OCI-LY1 (cell line): ENCODE measurements around the gene HCAR3.

Source experiments
- H2AFZ ChIP-seq: fragments of 200-600 bp; sonication (generic), shearing (Covaris generic); 2 replicates; pipeline ENCODE4 v1.6.0; 2014; ENCODE audit warnings: antibody characterized with exemption, mild to moderate bottlenecking, low read length
- H3F3A ChIP-seq: fragments of 200-600 bp; sonication (generic), shearing (Covaris generic); 2 replicates; pipeline ENCODE4 v1.6.0; 2014; ENCODE audit warnings: mild to moderate bottlenecking, antibody characterized with exemption, low read length, moderate library complexity; ENCODE audit not compliant: insufficient read depth
- H3K27ac ChIP-seq: fragments of 200-600 bp; sonication (generic); 2 replicates; pipeline ENCODE4 v1.5.1; 2014; ENCODE audit warnings: low read length, mixed run types, mild to moderate bottlenecking, low read depth; ENCODE audit not compliant: poor library complexity, severe bottlenecking
- H3K27me3 ChIP-seq: fragments of 200-600 bp; sonication (generic); 2 replicates; pipeline ENCODE4 v1.6.0; 2014; ENCODE audit warnings: antibody characterized with exemption, mild to moderate bottlenecking, low read length, moderate library complexity; ENCODE audit not compliant: insufficient read depth
- H3K36me3 ChIP-seq: fragments of 200-600 bp; sonication (generic); 2 replicates; pipeline ENCODE4 v1.6.1; 2014; ENCODE audit warnings: mild to moderate bottlenecking, antibody characterized with exemption, low read length, moderate library complexity, mixed read lengths; ENCODE audit not compliant: insufficient read depth
- H3K4me1 ChIP-seq: fragments of 200-600 bp; sonication (generic); 2 replicates; pipeline ENCODE4 v1.5.1; 2014; ENCODE audit warnings: mild to moderate bottlenecking, low read length, moderate library complexity; ENCODE audit not compliant: insufficient read depth, severe bottlenecking
- H3K4me2 ChIP-seq: fragments of 200-600 bp; sonication (generic), shearing (Covaris generic); 2 replicates; pipeline ENCODE4 v1.6.1; 2014; ENCODE audit warnings: low read length
- H3K4me3 ChIP-seq: fragments of 200-600 bp; sonication (generic); 2 replicates; pipeline ENCODE4 v1.5.1; 2014; ENCODE audit warnings: low read length, low read depth, mild to moderate bottlenecking, mixed read lengths; ENCODE audit not compliant: poor library complexity, severe bottlenecking
- H3K79me2 ChIP-seq: fragments of 200-600 bp; shearing (Covaris generic); 2 replicates; pipeline ENCODE4 v1.6.1; 2016; ENCODE audit warnings: mixed run types, low read length, mixed read lengths; ENCODE audit not compliant: insufficient read depth
- H3K9ac ChIP-seq: fragments of 200-600 bp; sonication (generic), shearing (Covaris generic); 2 replicates; pipeline ENCODE4 v1.6.1; 2014; ENCODE audit warnings: mild to moderate bottlenecking, low read length, mixed read lengths
- H3K9me2 ChIP-seq: fragments of 200-600 bp; sonication (generic), shearing (Covaris generic); 2 replicates; pipeline ENCODE4 v1.6.1; 2014; ENCODE audit warnings: low read depth, mild to moderate bottlenecking, low read length, mixed read lengths
- H3K9me3 ChIP-seq: fragments of 200-600 bp; shearing (Covaris generic); 2 replicates; pipeline ENCODE4 v1.6.1; 2014; ENCODE audit warnings: low read length, mixed read lengths
- H4K20me1 ChIP-seq: fragments of 200-600 bp; sonication (generic), shearing (Covaris generic); 2 replicates; pipeline ENCODE4 v1.6.0; 2016; ENCODE audit warnings: mild to moderate bottlenecking, low read length; ENCODE audit not compliant: insufficient read depth
- EZH2 ChIP-seq: fragments of 200-600 bp; sonication (generic), shearing (Covaris generic); IDR thresholded peaks from 2 replicates; pipeline ENCODE4 v1.8.0; 2017; ENCODE audit warnings: borderline replicate concordance, mixed run types, mild to moderate bottlenecking, antibody characterized with exemption, low read length, moderate library complexity, mixed read lengths
- TF ChIP-seq, protein P1 (sequence below): fragments of 200-600 bp; sonication (generic), shearing (Covaris generic); IDR thresholded peaks from 2 replicates; pipeline ENCODE4 v1.5.1; 2017; ENCODE audit warnings: mild to moderate bottlenecking, antibody characterized with exemption, low read length, moderate library complexity, mixed read lengths

Gene HCAR3

DNA sequence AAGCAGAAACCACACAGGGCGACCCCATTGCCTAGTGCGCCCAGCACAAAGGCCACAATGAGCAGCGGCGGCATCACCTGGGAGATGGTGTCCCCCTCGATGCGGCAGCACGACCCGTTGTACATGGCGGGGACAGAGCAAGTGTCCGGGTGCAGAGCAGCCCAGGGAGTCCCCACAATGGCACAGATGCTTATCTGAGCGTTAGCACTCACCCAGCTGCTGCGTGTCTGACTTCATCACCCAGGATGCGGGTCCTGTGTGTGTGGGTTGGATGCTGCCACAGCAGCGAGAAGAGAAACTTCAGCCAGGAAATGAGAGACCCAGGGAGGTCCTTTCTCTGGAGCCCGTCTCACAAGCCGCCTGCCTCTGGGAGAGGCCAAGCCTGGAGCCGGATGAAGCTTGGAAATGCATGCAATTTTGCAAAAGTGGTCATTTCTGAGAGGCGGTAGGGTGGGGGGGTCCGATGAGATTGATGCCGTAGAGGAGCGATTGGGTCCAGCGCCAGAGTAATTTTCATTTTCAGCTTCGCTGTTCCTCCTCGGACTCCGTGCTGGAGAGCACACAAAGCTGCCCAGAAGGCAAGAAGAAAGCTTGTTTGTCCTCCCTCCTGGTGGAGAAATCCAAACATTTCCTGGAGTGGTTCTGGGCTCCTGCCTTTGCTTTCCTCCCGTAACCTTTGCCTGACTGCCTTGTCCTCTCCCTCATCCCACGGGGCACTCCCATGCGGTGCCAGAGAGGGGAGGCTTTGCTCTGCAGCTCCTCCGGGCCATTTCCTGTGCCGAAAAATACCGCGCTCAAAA is 13.8 kb upstream of the HCAR3 start, which contains the start of gene HCAR1:
Gene HCAR1, minus strand, starts transcription at position 630 of the 800 bp plus-strand sequence. Its CDS starts 505 bp downstream, at position 125.
- H3K4me1 ChIP-seq, result peaks cover 19% of the 10 kb centered on the region
- H3K4me2 ChIP-seq, result no peak within 1 kb of the TSS
- H3F3A ChIP-seq, result no peaks in the 10 kb centered on the region
- no peaks in the 10 kb centered on the region for H4K20me1 ChIP-seq
- H2AFZ ChIP-seq, result no peak within 1 kb of the TSS
- H3K4me3 ChIP-seq, result no peak within 1 kb of the TSS
- H3K9ac ChIP-seq, result no peak within 1 kb of the TSS
- TF ChIP-seq, protein P1, sequence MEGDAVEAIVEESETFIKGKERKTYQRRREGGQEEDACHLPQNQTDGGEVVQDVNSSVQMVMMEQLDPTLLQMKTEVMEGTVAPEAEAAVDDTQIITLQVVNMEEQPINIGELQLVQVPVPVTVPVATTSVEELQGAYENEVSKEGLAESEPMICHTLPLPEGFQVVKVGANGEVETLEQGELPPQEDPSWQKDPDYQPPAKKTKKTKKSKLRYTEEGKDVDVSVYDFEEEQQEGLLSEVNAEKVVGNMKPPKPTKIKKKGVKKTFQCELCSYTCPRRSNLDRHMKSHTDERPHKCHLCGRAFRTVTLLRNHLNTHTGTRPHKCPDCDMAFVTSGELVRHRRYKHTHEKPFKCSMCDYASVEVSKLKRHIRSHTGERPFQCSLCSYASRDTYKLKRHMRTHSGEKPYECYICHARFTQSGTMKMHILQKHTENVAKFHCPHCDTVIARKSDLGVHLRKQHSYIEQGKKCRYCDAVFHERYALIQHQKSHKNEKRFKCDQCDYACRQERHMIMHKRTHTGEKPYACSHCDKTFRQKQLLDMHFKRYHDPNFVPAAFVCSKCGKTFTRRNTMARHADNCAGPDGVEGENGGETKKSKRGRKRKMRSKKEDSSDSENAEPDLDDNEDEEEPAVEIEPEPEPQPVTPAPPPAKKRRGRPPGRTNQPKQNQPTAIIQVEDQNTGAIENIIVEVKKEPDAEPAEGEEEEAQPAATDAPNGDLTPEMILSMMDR, result no peak
- TF ChIP-seq EZH2, result no peak
- H3K27ac ChIP-seq, result no peak within 1 kb of the TSS
- H3K27me3 ChIP-seq, result no peaks in the 10 kb centered on the region
- H3K36me3 ChIP-seq, result no peaks in the 10 kb centered on the region
- H3K9me2 ChIP-seq, result no peaks in the 10 kb centered on the region
- no peaks in the 10 kb centered on the region for H3K79me2 ChIP-seq
- H3K9me3 ChIP-seq, result no peaks in the 10 kb centered on the region

DNA sequence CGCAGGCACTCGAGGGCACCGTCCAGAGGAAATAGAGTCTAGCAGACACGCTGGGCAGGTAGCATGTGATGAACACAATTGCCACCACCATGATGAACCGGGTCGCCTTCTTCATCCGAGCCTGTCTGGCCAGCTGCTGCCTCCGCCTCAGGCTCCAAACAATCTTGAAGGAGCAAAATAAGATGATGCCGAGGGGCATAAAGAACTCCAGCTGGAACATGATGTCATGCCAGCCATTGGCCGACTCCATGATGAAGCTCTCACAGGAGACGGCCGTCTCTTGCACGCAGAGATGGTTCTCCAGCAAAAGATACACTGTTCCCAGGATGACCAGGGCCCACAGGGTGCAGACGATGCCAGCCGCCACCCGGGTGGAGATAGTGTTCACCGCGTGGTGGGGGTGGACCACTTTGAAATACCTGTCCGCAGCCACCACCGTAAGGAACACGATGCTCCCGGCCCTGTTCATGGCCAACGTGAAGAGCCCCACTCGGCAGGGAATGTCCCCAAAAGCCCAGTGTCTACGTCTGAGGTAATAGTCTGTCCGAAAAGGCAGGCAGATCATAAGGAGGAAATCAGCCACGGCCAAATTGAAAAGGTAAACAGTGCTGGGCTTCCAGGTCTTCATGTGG is 13.1 kb upstream of the HCAR3 start:
- H3K4me1 ChIP-seq, result peaks cover 24% of the 10 kb centered on the region
- no peaks in the 10 kb centered on the region for H3K27me3 ChIP-seq
- H4K20me1 ChIP-seq, result no peaks in the 10 kb centered on the region
- TF ChIP-seq EZH2, result no peak
- TF ChIP-seq, protein P1, result no peak
- H3K9me3 ChIP-seq, result no peaks in the 10 kb centered on the region
- no peaks in the 10 kb centered on the region for H3F3A ChIP-seq
- no peaks in the 10 kb centered on the region for H3K79me2 ChIP-seq
- no peak overlapping the region for H2AFZ ChIP-seq
- H3K9ac ChIP-seq, result no peak overlapping the region
- no peaks in the 10 kb centered on the region for H3K36me3 ChIP-seq
- no peak overlapping the region for H3K4me2 ChIP-seq
- H3K4me3 ChIP-seq, result no peak overlapping the region
- no peaks in the 10 kb centered on the region for H3K9me2 ChIP-seq
- no peak overlapping the region for H3K27ac ChIP-seq

DNA sequence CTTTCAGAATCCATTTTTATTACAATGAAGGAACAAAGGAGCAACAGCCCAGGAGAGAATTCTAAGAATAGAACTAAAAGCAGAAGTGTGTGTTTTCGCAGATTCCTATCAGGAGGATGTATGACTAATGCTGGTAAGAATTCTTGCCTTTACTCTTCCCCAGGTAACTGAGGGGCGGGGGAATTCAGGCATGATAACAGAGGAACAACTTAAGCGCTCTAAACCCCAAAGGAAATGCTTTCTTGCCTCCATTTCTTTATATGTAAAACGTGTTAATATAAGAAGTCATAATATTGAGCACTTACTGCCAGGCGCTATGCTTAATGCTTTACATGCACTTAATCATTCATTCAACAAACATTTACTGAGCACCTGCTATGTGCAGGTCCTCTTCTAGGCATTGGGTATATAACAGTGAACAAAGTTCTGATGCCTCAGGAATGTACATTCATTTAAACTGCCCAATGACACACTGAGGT is 9.5 kb upstream of the HCAR3 start:
- Histone ChIP-seq H3K36me3 (no peaks in the 10 kb centered on the region), H3K4me3 (no peak overlapping the region), H2AFZ (no peak overlapping the region), H3K4me2 (no peak overlapping the region), H3F3A (no peaks in the 10 kb centered on the region), H3K9me3 (no peaks in the 10 kb centered on the region), H3K27ac (no peak overlapping the region), H3K9me2 (no peaks in the 10 kb centered on the region), H3K4me1 (peaks cover 14% of the 10 kb centered on the region), H3K79me2 (no peaks in the 10 kb centered on the region), H3K9ac (no peak overlapping the region), H4K20me1 (no peaks in the 10 kb centered on the region), H3K27me3 (no peaks in the 10 kb centered on the region)
- TF ChIP-seq, protein P1, result no peak
- TF ChIP-seq EZH2, result no peak
